CD4-positive, alpha-beta T cell treated with Interleukin-2 at 100 ng/mL for 4 hours (primary cell): Measurements from ENCODE around the gene PRPF40B.
A peak's percentile ranks its signal among the peaks of the same experiment; 100 is the strongest.
"Not testable (repeated sequence)": the region's sequence is repeated elsewhere in the genome, so short reads cannot be mapped to it uniquely, and the experiment has no call there.

Experiments
- DNase-seq: peaks from one replicate; pipeline ENCODE4 v3.0.0-alpha.2; 2020; ENCODE audit warnings: low spot score

PRPF40B gene

GRCh38 chr12:49609059-49609874 lies 14.1 kb upstream of the PRPF40B start:
- no peak for DNase-seq

GRCh38 chr12:49609875-49610154 lies 13.5 kb upstream of the PRPF40B start:
- no peak for DNase-seq

- not testable (repeated sequence) for DNase-seq
Measured at GRCh38 chr12:49610785-49611184, 12.6 kb upstream of the PRPF40B start.

- DNase-seq = no peak
Measured at GRCh38 chr12:49612210-49612609, 11.2 kb upstream of the PRPF40B start.

GRCh38 chr12:49615725-49616124 lies 7.6 kb upstream of the PRPF40B start:
- no peak for DNase-seq

- DNase-seq = no peak
Measured at GRCh38 chr12:49616533-49617219, 6.7 kb upstream of the PRPF40B start.

- no peak for DNase-seq
Measured at GRCh38 chr12:49618576-49618975, 4.8 kb upstream of the PRPF40B start.

- DNase-seq = no peak
Measured at GRCh38 chr12:49619286-49619685, 4.1 kb upstream of the PRPF40B start.

GRCh38 chr12:49621651-49622500 lies 1.5 kb upstream of the PRPF40B start:
- no peak for DNase-seq

GRCh38 chr12:49622501-49623141 lies 740 bp upstream of the PRPF40B start:
- peak; percentile 63 for DNase-seq

GRCh38 chr12:49624921-49625577 lies 1.7 kb downstream of the PRPF40B start:
- no peak for DNase-seq

- peak; percentile 34 for DNase-seq
Measured at GRCh38 chr12:49626169-49626835, 2.9 kb downstream of the PRPF40B start.

GRCh38 chr12:49626836-49627235 lies 3.5 kb downstream of the PRPF40B start:
- no peak for DNase-seq

GRCh38 chr12:49627752-49628360 lies 4.5 kb downstream of the PRPF40B start:
- no peak for DNase-seq

GRCh38 chr12:49631336-49631907 lies 8.1 kb downstream of the PRPF40B start:
- DNase-seq = no peak

GRCh38 chr12:49632401-49632800 lies 9.0 kb downstream of the PRPF40B start:
- DNase-seq = no peak

- DNase-seq = no peak
Measured at GRCh38 chr12:49632986-49633702, 9.8 kb downstream of the PRPF40B start.

- DNase-seq = no peak
Measured at GRCh38 chr12:49633703-49634345, 10.5 kb downstream of the PRPF40B start.

GRCh38 chr12:49635036-49635435 lies 11.7 kb downstream of the PRPF40B start:
- DNase-seq = no peak
